ENCODE results near the gene UMODL1. TPM values are rescaled to one million over a fixed set of nuclear protein-coding genes. Genes with fewer than 3 reads are reported as not detected.
A peak's percentile ranks its signal among the peaks of the same experiment; 100 is the strongest.
"Not testable (repeated sequence)": the region's sequence is repeated elsewhere in the genome, so short reads cannot be mapped to it uniquely, and the experiment has no call there.

The UMODL1 gene
- total RNA-seq, 1 experiment from 2014 or later = not detected

DNA sequence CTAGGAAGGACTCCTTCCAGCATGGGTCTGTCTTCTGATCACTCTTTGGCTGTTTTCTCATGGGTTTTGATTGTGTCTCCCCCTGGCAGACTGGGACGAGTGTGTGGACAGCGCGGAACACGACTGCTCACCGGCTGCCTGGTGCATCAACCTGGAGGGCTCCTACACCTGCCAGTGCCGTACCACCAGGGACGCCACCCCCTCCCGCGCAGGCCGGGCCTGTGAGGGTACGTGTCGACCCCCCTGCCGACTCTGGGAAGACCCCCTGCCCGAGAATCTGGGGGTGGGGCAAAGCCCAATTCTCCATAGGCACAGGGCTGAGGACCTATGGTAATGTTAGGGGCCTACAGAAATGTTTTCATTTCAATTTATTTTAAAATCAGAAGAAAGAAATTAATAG is 38.4 kb downstream of the UMODL1 start:
- H3K4me1 ChIP-seq (replicated peaks) = peaks cover 6% of the 10 kb centered on the region; the same call in 1 of the 2 replicates
- no peaks in the 10 kb centered on the region for H3K27me3 ChIP-seq (replicated peaks)
- DNase-seq (ENCODE audit: low read depth in 1 of 2, low spot score in 2 of 2) = no peak
- H3K36me3 ChIP-seq = no peaks in the 10 kb centered on the region
- no peak overlapping the region for H3K4me3 ChIP-seq
- no peak overlapping the region for H3K27ac ChIP-seq
- no peaks in the 10 kb centered on the region for H3K9me3 ChIP-seq (replicated peaks)

DNA sequence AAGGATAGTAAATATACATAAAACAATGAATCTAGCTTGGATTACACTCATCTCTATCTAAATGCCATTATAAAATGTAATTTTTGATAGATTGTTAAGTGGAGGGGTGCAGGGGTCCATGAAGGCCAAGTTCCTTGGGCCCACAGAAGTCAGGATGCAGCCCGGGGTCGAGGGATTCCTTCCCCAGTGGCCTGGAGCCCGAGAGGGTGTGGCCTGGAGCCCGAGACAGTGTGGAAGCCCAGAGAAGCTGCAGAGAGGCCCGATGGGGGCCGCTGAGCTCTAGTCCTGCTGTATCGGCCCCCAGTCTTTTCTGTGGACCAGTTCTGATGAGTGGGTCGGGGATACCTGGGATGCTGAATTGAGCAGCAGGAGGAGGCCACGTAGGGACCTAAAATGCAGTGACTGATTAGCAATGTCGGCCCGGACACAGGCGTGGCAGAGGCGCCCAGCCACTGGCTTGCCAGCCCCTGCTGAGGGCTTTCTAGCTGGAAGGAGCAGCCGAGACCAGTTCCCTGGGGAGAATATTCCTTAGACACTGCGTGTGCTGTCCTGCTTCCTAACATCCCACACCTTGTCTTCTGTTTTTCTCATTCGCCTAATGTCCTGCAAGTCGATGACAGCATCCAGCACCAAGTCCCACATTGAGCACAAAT is 38.9 kb downstream of the UMODL1 start:
- Histone ChIP-seq H3K4me3 (no peak overlapping the region), H3K27ac (no peak overlapping the region), H3K27me3 (replicated peaks) (no peaks in the 10 kb centered on the region), H3K36me3 (no peaks in the 10 kb centered on the region), H3K9me3 (replicated peaks) (no peaks in the 10 kb centered on the region), H3K4me1 (replicated peaks) (peaks cover 6% of the 10 kb centered on the region; the same call in 1 of the 2 replicates)
- DNase-seq (ENCODE audit: low read depth in 1 of 2, low spot score in 2 of 2) = no peak

DNA sequence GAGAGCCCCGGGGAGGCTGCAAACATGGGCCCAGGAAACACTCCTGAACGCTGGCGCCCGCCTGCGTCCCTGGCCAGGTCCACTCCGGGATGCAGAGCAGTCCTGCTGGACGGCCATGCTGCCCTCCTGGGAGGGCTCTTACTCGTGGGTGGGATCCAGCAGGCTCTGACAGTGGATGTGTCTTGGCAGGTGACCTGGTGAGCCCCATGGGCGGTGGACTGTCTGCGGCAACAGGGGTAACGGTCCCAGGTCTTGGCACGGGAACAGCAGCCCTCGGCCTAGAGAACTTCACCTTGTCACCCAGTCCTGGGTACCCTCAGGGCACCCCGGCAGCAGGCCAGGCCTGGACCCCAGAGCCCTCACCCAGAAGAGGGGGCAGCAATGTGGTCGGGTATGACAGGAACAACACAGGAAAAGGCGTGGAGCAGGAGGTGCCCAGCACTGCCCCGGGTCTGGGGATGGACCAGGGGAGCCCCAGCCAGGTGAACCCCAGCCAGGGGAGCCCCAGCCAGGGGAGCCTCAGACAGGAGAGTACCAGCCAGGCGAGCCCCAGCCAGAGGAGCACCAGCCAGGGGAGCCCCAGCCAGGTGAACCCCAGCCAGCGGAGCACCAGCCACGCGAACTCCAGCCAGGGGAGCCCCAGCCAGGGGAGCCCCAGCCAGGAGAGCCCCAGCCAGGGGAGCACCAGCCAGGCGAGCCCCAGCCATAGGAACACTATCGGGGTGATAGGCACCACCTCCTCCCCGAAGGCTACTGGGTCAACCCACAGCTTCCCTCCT is 39.8 kb downstream of the UMODL1 start:
- no peaks in the 10 kb centered on the region for H3K9me3 ChIP-seq (replicated peaks)
- no peak overlapping the region for H3K4me3 ChIP-seq
- H3K27me3 ChIP-seq (replicated peaks) = no peaks in the 10 kb centered on the region
- H3K27ac ChIP-seq = no peak overlapping the region
- DNase-seq (ENCODE audit: low read depth in 1 of 2, low spot score in 2 of 2) = no peak
- peaks cover 6% of the 10 kb centered on the region; the same call in 1 of the 2 replicates for H3K4me1 ChIP-seq (replicated peaks)
- no peaks in the 10 kb centered on the region for H3K36me3 ChIP-seq

DNA sequence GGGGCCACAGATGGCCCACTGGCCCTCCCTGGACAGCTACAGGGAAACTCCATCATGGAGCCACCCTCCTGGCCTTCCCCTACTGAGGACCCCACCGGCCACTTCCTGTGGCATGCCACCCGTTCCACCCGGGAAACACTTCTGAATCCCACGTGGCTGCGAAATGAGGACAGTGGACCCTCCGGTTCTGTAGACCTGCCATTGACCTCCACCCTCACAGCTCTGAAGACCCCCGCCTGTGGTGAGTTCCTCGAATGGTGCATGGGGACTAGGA is 40.3 kb downstream of the UMODL1 start:
- H3K4me1 ChIP-seq (replicated peaks) = peaks cover 6% of the 10 kb centered on the region; the same call in 1 of the 2 replicates
- H3K27ac ChIP-seq = no peak overlapping the region
- DNase-seq (ENCODE audit: low read depth in 1 of 2, low spot score in 2 of 2) = no peak
- no peaks in the 10 kb centered on the region for H3K9me3 ChIP-seq (replicated peaks)
- no peaks in the 10 kb centered on the region for H3K36me3 ChIP-seq
- H3K4me3 ChIP-seq = no peak overlapping the region
- no peaks in the 10 kb centered on the region for H3K27me3 ChIP-seq (replicated peaks)

DNA sequence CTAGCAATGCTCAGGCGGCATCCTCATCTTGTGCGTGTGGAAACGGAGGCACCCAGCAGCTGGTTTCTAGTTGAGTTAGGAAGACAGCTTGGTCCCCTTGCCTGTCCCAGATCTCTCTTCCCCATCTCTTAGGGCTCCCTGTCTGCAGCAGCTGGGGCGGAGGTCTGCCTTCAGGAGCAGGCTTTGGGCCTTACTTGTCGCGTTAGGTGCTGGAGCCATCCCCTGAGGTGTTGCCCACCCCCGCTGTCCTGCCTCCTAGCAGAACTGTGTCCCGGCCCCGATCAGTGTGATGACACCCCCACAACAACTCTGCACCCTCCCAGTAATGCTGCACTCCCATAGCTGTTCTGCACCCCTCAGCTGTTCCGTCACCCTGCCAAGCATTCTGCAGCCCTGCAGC is 40.7 kb downstream of the UMODL1 start:
- H3K27ac ChIP-seq = no peak overlapping the region
- DNase-seq (ENCODE audit: low read depth in 1 of 2, low spot score in 2 of 2) = no peak
- H3K36me3 ChIP-seq = no peaks in the 10 kb centered on the region
- H3K4me1 ChIP-seq (replicated peaks) = peaks cover 9% of the 10 kb centered on the region
- H3K9me3 ChIP-seq (replicated peaks) = no peaks in the 10 kb centered on the region
- H3K27me3 ChIP-seq (replicated peaks) = no peaks in the 10 kb centered on the region
- no peak overlapping the region for H3K4me3 ChIP-seq

DNA sequence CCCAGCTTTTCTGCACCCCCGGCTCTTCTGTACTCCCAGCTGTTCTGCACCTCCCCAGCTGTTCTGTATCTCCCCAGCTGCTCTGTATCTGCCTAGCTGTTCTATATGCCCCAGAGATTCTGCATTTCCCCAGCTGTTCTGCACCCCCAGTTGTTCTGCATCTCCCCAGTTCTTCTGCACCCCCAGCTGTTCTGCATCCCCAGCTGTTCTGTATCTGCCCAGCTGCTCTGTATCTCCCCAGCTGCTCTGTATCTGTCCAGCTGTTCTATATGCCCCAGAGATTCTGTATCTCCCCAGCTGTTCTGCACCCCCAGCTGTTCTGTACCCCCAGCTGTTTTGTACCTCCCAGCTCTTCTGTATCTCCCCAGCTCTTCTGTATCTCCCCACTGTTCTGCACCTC is 41.1 kb downstream of the UMODL1 start:
- Histone ChIP-seq H3K36me3 (no peaks in the 10 kb centered on the region), H3K4me3 (no peak overlapping the region), H3K27me3 (replicated peaks) (no peaks in the 10 kb centered on the region), H3K27ac (no peak overlapping the region), H3K9me3 (replicated peaks) (no peaks in the 10 kb centered on the region), H3K4me1 (replicated peaks) (peaks cover 13% of the 10 kb centered on the region)
- DNase-seq (ENCODE audit: low read depth in 1 of 2, low spot score in 2 of 2) = no peak

DNA sequence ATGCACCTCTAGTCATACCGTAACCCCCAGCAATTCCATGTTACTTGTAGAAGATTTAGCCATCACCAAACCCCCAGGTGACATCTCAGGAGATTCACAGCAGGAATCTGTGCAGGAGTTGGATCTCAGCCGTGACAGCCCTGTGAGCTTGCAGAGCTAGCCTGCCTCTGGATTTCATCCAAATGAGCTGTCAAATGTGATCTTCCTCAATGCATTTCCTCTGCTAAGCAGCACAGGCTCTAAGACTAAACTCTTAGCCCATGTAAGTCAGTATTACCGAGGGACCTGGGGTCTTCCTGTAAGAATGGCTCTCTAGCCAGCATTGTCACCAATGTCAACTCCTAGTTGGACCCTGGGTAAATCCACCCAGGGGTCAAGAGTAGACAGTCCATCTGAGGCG is 41.7 kb downstream of the UMODL1 start:
- H3K4me3 ChIP-seq = no peak overlapping the region
- H3K9me3 ChIP-seq (replicated peaks) = no peaks in the 10 kb centered on the region
- no peaks in the 10 kb centered on the region for H3K27me3 ChIP-seq (replicated peaks)
- peaks cover 10% of the 10 kb centered on the region for H3K4me1 ChIP-seq (replicated peaks)
- no peak for DNase-seq (ENCODE audit: low read depth in 1 of 2, low spot score in 2 of 2)
- no peak overlapping the region for H3K27ac ChIP-seq
- H3K36me3 ChIP-seq = no peaks in the 10 kb centered on the region

DNA sequence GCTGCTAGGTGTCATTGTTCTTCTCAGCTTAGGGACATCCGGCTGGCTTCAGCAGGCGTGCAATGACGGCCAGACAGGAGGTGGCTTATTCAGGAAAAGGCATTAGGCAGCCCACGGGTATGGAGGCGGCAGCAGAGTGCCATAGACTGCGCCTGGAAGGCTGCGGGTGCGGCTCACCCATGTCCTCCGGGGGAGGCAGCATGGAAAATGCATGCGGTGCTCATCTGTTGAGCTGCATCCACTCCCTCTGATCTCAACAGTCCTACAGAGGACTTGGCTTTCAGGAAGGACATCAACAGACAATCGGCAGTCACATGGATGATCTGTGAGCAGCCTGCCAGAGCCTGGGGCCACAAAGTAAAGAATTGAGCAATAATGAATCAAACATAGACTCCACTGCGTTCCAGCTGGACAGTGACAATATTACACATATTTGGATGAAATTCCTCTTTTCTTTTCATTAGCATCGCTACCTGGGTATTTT is 42.9 kb downstream of the UMODL1 start:
- Histone ChIP-seq H3K4me1 (replicated peaks) (peaks cover 9% of the 10 kb centered on the region), H3K36me3 (no peaks in the 10 kb centered on the region), H3K4me3 (no peak overlapping the region), H3K27me3 (replicated peaks) (no peaks in the 10 kb centered on the region), H3K27ac (no peak overlapping the region), H3K9me3 (replicated peaks) (no peaks in the 10 kb centered on the region)
- no peak for DNase-seq (ENCODE audit: low read depth in 1 of 2, low spot score in 2 of 2)

DNA sequence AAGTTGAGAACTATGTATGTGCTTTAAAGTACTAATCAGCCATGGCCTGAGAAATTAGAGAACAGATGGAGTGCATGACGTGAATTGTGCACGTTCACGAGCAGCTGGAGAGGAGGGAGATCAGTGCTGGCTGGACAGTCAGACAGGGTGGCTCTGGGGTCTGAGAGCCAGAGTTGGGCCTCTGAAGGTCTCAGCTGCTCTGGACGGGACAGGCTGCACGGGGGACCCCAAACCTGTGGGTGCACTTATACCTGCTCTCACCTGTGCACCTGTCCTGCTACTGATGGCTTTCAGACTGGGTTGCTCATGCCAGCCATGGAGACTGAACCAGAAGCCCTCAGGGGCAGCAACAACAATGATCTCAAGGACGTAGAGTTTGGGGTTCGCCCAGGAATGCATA is 43.5 kb downstream of the UMODL1 start:
- Histone ChIP-seq H3K27me3 (replicated peaks) (no peaks in the 10 kb centered on the region), H3K36me3 (no peaks in the 10 kb centered on the region), H3K4me1 (replicated peaks) (peaks cover 9% of the 10 kb centered on the region), H3K4me3 (no peak overlapping the region), H3K9me3 (replicated peaks) (no peaks in the 10 kb centered on the region), H3K27ac (no peak overlapping the region)
- DNase-seq (ENCODE audit: low read depth in 1 of 2, low spot score in 2 of 2) = no peak

DNA sequence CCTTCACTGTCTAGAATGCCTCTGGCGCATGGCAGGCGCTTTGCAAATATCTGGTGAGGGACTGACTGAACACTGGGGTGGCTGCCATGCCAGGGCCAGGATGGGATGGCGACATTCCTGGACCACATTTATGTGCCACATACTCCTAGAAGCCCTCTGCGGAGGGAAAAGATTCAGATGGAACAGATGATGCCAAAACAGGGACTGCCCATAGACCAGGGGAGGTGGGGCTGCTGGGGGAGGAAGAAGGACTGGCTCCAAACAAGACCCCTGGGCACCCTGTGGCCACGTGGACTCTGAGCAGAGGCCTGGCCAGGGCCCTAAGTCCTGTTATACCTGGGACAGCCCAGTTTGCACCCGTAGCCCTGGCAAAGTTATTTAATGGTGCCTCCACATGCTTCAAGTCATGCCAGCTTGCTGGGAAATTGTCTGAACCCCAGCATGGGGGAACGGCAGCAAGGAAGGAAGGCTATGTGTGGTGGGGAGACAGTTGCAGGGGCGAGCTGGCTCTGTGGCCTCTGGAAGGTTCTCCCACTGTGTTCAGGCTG is 44.1 kb downstream of the UMODL1 start:
- no peaks in the 10 kb centered on the region for H3K9me3 ChIP-seq (replicated peaks)
- H3K27ac ChIP-seq = no peak overlapping the region
- H3K36me3 ChIP-seq = no peaks in the 10 kb centered on the region
- no peak for DNase-seq (ENCODE audit: low read depth in 1 of 2, low spot score in 2 of 2)
- no peaks in the 10 kb centered on the region; the same call in 1 of the 2 replicates for H3K27me3 ChIP-seq (replicated peaks)
- H3K4me3 ChIP-seq = no peak overlapping the region
- peaks cover 9% of the 10 kb centered on the region for H3K4me1 ChIP-seq (replicated peaks)

DNA sequence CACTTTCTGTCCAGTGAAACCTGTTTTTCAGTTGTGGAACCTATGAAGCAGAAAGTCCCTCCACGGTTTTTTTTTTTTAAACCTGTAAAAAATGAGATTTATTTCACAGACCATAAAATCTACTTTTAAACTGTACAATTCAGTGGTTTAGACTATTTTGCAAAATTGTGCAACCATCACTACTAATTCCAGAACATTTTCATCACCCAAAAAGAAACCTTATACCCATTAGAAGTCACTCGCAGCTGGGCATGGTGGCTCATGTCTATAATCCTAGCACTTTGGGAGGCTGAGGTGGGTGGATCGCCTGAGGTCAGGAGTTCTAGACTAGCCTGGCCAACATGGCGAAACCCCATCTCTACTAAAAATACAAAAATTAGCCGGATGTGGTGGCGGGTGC is 45.4 kb downstream of the UMODL1 start:
- H3K4me3 ChIP-seq; H3K9me3 ChIP-seq (replicated peaks); DNase-seq (ENCODE audit: low read depth in 1 of 2, low spot score in 2 of 2); H3K4me1 ChIP-seq (replicated peaks); H3K27me3 ChIP-seq (replicated peaks); H3K36me3 ChIP-seq: not testable (repeated sequence)
- peak overlapping the region; percentile 38 for H3K27ac ChIP-seq

DNA sequence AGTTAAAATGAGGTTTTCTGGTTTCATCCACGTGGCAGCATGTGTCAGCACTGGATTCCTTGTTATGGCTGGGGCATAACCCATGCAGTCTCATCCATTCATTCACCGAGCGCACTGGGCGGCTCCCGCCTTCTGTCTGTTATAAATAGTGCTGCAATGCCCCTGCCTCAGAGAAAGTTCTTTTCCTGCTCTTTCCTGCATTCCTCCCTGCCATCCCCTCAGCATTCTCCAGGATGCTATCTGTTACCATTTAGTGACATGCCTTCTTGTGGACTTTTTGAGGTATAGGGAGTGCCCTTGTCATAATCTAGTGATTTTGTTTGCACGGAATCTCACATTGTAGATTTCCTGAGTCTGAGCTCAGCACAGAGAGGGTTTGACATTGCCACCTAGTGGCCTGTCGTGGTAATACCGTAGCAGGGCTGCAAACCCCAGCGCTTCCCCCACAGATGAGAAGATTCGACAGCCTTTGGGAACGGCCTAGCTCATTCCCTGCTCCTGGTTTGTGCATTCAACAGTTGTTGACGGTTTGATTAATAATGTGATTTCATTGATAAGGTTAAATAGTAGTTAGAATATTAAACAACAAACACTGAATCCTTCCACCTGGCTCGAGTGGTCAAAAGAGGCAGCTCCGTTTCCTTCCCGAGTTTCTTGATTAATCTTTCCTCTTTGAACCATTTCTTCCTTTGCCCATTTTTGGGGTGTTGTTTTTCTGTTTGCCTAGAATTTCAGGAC is 46.3 kb downstream of the UMODL1 start:
- Histone ChIP-seq H3K27ac (peak overlapping the region; percentile 38), H3K9me3 (replicated peaks) (no peaks in the 10 kb centered on the region), H3K4me1 (replicated peaks) (peaks cover 9% of the 10 kb centered on the region), H3K4me3 (peak overlapping the region; percentile 6; the same call in 1 of the 2 replicates), H3K27me3 (replicated peaks) (no peaks in the 10 kb centered on the region; the same call in 1 of the 2 replicates), H3K36me3 (no peaks in the 10 kb centered on the region)
- peak; percentile 76 to 86 for DNase-seq (ENCODE audit: low read depth in 1 of 2, low spot score in 2 of 2)

DNA sequence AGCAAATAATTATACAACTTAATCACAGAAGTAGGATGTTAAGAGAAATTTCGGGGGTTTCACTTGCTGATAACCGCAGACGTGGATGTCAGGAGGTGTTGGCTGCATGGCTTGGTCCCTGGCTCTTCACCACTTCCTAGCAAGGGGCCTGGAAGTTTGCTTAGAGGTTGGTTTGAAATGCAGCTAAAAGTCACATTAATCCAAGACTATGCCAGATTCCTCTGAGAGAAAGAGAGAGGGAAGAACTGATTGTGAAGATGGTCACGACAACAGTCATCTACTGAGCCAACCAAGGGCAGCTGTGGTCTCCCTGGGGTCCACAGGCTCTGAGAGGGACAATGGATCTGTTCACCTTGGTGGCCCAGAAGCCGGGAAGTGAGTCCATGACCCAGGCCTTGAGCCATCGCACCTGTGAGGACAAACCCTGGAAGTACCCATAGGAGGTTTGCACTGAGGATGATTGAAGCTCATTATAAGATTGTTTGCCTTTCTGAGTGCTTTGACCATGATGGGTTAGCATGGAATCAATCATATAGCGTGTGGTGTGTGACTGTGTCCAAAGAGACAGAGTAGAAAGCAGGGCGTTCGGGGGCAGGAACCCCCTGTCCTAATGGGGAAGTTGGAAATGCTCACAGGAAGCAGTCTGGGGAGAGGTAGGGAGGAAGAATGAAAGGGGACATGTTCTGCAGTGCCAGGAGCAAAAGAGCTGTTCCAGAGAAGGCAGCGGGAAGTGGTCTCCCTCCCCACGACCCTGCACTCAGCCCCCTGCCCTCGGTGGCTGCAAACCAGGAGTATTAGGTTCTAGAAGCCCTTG is 47.1 kb downstream of the UMODL1 start:
- Histone ChIP-seq H3K9me3 (replicated peaks) (no peaks in the 10 kb centered on the region), H3K4me1 (replicated peaks) (peaks cover 9% of the 10 kb centered on the region), H3K27me3 (replicated peaks) (no peaks in the 10 kb centered on the region; the same call in 1 of the 2 replicates), H3K4me3 (no peak overlapping the region), H3K27ac (no peak overlapping the region), H3K36me3 (no peaks in the 10 kb centered on the region)
- no peak for DNase-seq (ENCODE audit: low read depth in 1 of 2, low spot score in 2 of 2)
